Stimulated activated CD4-positive, alpha-beta T cell treated with anti-CD3 and anti-CD28 coated beads, Interleukin-1b, Interleukin-23, amount 100 ng/mL, for 4 hours (primary cell): ENCODE results near the gene ENDOG.
"Not testable (repeated sequence)": the region's sequence is repeated elsewhere in the genome, so short reads cannot be mapped to it uniquely, and the experiment has no call there.

ENCODE experiments used
- DNase-seq, 2 donors: peaks; one replicate each; pipeline ENCODE4 v3.0.0-alpha.2; 2020; ENCODE audit warnings: low read depth in 2 of 2

The ENDOG gene

GRCh38 chr9:128862401-128862851, 44.1 kb downstream of the ENDOG start:
- DNase-seq = no peak

- DNase-seq = peak; percentile 84 to 85
These were observed 45.3 kb downstream of the ENDOG start for GRCh38 chr9:128863647-128864046.

- no peak for DNase-seq
These were observed 52.0 kb downstream of the ENDOG start for GRCh38 chr9:128870128-128870940.

- not testable (repeated sequence) for DNase-seq
These were observed 52.6 kb downstream of the ENDOG start for GRCh38 chr9:128870941-128871265.
